HG02884 (cell line): Measurements from ENCODE around the gene COPB2.

Experiments
- ATAC-seq: cut with Tn5 transposase; IDR thresholded peaks from one replicate; pipeline ENCODE4 v1.9.1; 2021; ENCODE audit warnings: mild to moderate bottlenecking, moderate library complexity; ENCODE audit not compliant: unreplicated experiment

The COPB2 gene

GRCh38 chr3:139329364-139329850 is 60.0 kb downstream of the COPB2 start:
- peak; percentile 98 for ATAC-seq

GRCh38 chr3:139328356-139328755 is 61.1 kb downstream of the COPB2 start:
- no peak for ATAC-seq

GRCh38 chr3:139327861-139328260 is 61.6 kb downstream of the COPB2 start:
- no peak for ATAC-seq

GRCh38 chr3:139327231-139327630 is 62.2 kb downstream of the COPB2 start:
- ATAC-seq: no peak

- ATAC-seq: no peak
Observed at GRCh38 chr3:139326707-139327106, 62.7 kb downstream of the COPB2 start.

- ATAC-seq: no peak
Observed at GRCh38 chr3:139326131-139326530, 63.3 kb downstream of the COPB2 start.

- no peak for ATAC-seq
Observed at GRCh38 chr3:139325551-139325950, 63.9 kb downstream of the COPB2 start.

- no peak for ATAC-seq
Observed at GRCh38 chr3:139324456-139324855, 65.0 kb downstream of the COPB2 start.

- no peak for ATAC-seq
Observed at GRCh38 chr3:139323146-139323545, 66.3 kb downstream of the COPB2 start.

GRCh38 chr3:139322346-139322745 is 67.1 kb downstream of the COPB2 start:
- ATAC-seq: no peak

GRCh38 chr3:139320551-139321309 is 68.7 kb downstream of the COPB2 start:
- no peak for ATAC-seq

GRCh38 chr3:139319428-139320402 is 69.7 kb downstream of the COPB2 start:
- no peak for ATAC-seq

GRCh38 chr3:139318826-139319225 is 70.6 kb downstream of the COPB2 start:
- ATAC-seq: no peak

- no peak for ATAC-seq
Observed at GRCh38 chr3:139318431-139318816, 71.0 kb downstream of the COPB2 start.

- no peak for ATAC-seq
Observed at GRCh38 chr3:139317660-139318430, 71.6 kb downstream of the COPB2 start.

- no peak for ATAC-seq
Observed at GRCh38 chr3:139317215-139317614, 72.2 kb downstream of the COPB2 start.

GRCh38 chr3:139313921-139314320 is 75.5 kb downstream of the COPB2 start:
- ATAC-seq: no peak

- no peak for ATAC-seq
Observed at GRCh38 chr3:139312959-139313358, 76.5 kb downstream of the COPB2 start.

- no peak for ATAC-seq
Observed at GRCh38 chr3:139312416-139312815, 77.0 kb downstream of the COPB2 start.

- no peak for ATAC-seq
Observed at GRCh38 chr3:139311557-139311956, 77.9 kb downstream of the COPB2 start.

- ATAC-seq: no peak
Observed at GRCh38 chr3:139310474-139310933, 78.9 kb downstream of the COPB2 start.
